Measurements from ENCODE around the gene KRT1.
"Not testable (repeated sequence)": the region's sequence is repeated elsewhere in the genome, so short reads cannot be mapped to it uniquely, and the experiment has no call there.

Gene KRT1

GRCh38 chr12:52680363-52680762, at the start of gene KRT1:
KRT1 (minus strand) TSS chr12:52680407; CDS start chr12:52680348, 59 bp downstream.
- in situ Hi-C loops (cut with MboI; ENCODE audit: low pct_unique_long_range_greater_than_20kb, low sequenced_read_pairs) = no loop called here
- DNase-seq = no peak

GRCh38 chr12:52729147-52729546, 48.9 kb upstream of the KRT1 start:
- DNase-seq = no peak
- in situ Hi-C loops (cut with MboI; ENCODE audit: low pct_unique_long_range_greater_than_20kb, low sequenced_read_pairs) = no loop called here

GRCh38 chr12:52728374-52728773, 48.2 kb upstream of the KRT1 start:
- in situ Hi-C loops (cut with MboI; ENCODE audit: low pct_unique_long_range_greater_than_20kb, low sequenced_read_pairs) = no loop called here
- no peak for DNase-seq

DNA sequence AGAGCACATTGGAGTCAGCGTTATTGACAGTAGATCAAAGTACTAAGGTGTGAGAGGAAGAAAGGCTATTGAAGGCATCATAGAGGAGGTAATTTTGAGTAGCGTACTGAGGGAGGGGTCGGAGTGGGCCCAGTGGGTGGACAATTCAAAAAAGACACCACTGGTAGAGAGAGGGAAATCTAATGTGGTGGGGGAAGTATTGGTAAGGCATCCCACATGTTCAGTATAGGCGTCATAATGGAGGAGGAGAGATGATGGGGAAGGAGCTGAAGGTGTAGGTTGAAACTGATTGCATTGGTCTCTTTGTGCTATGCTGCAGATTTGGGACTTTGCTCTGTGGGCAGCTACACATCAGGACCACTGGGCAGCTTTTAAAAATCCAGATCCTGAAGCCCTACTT, 46.8 kb upstream of the KRT1 start:
- no peak for DNase-seq
- in situ Hi-C loops (cut with MboI; ENCODE audit: low pct_unique_long_range_greater_than_20kb, low sequenced_read_pairs) = no loop called here

GRCh38 chr12:52726451-52726850, 46.2 kb upstream of the KRT1 start:
- no peak for DNase-seq
- in situ Hi-C loops (cut with MboI; ENCODE audit: low pct_unique_long_range_greater_than_20kb, low sequenced_read_pairs) = no loop called here

DNA sequence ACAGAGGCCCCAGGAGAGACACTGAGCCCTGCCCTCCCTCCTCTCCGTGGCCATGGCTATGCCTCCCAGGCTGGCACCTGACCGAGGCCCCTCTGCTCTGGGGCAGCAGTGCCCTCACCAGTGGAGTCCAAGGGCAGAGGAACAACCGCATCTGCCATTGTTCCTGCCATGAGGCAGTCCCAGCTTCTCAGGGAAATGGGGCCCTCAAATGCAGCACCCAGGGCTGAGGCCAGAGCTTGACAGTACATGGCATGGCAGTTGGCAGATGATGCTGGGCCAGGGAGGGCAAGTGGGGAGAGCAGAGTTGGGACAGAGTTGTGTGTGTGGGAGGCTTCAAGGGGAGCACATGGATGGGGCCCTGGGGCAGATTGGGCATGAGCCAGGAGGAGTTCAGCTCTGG, 44.2 kb upstream of the KRT1 start:
- in situ Hi-C loops (cut with MboI; ENCODE audit: low pct_unique_long_range_greater_than_20kb, low sequenced_read_pairs) = no loop called here
- DNase-seq = no peak

DNA sequence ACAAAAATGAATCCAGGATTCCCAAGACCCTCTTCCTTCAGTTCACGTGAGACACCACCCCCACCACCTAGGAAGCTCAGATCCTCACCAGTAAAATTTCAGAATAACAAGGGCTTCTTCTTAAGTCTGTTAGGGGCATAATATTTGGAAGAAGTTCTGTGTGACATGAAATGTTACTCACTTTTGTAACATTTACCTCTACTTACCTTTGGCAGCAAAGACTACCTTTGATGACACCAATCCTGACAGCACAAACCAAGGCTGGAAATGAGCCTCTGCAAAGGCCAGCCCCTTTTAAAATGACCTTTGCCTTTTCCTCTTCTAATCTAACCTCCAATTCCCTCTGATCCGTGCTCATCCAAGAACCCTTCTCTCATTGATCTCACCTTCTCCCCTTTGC, 42.5 kb upstream of the KRT1 start:
- in situ Hi-C loops (cut with MboI; ENCODE audit: low pct_unique_long_range_greater_than_20kb, low sequenced_read_pairs) = no loop called here
- DNase-seq = no peak

- in situ Hi-C loops (cut with MboI; ENCODE audit: low pct_unique_long_range_greater_than_20kb, low sequenced_read_pairs) = no loop called here
- DNase-seq = no peak
Observed at GRCh38 chr12:52721838-52722470, 41.7 kb upstream of the KRT1 start.

- in situ Hi-C loops (cut with MboI; ENCODE audit: low pct_unique_long_range_greater_than_20kb, low sequenced_read_pairs) = no loop called here
- no peak for DNase-seq
Observed at GRCh38 chr12:52720365-52720886, 40.2 kb upstream of the KRT1 start.

DNA sequence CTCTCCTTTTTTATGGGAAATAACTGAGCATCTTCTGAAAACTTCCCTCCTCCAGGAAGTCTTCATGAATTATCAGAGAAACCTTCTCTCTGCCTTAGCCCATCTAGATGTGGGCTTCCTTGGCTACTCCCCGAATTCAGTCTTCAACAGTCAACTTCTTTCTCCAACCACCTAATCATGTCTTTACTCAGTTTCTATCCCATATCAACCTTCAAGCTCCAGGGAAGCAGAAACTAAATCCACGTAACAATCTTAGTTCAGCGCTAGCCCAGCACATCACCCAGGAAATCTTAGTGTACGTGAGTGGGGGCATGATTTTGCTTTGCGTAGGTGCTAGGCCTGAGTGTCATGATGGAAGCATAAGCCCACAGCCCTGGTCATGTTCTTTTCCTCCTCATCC, 35.9 kb upstream of the KRT1 start:
- in situ Hi-C loops (cut with MboI; ENCODE audit: low pct_unique_long_range_greater_than_20kb, low sequenced_read_pairs) = no loop called here
- DNase-seq = no peak

DNA sequence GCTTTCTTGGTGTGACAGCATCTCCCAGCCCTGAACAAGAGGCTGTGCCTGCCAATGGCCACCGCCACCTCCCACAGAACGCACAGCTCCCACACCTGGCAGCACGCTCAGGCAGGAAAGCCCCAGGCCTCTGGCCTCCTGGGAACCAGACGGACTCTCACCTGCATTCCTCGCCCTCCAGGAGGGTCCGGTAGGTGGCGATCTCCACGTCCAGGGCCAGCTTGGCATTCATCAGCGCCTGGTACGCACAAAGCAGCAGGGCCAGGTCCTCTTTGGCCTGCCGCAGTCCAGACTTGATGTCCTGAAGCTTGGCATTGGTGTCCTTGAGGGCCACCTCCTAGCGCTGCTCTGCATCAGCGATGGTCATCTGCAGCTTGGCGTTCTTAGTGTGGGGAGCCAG, 35.2 kb upstream of the KRT1 start:
- DNase-seq = no peak
- in situ Hi-C loops (cut with MboI; ENCODE audit: low pct_unique_long_range_greater_than_20kb, low sequenced_read_pairs) = no loop called here

DNA sequence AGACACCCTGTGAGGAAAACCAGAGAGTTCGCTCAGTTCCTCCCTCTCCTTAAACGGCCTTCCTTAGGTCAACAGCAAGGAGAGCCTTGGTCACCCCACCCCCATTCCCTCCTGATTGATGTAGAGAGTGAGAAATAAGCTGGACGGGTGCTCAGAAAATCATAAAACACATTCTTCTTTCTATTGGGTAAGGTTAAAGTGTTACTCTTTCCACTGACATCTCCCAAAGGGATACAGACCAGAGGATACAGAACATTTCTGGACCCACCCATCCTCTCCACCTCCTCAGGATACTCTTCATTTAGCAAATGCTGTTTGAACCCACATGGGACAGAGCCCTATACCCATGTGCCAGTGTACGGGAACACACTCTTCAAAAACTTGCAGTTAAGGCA, 34.7 kb upstream of the KRT1 start:
- in situ Hi-C loops (cut with MboI; ENCODE audit: low pct_unique_long_range_greater_than_20kb, low sequenced_read_pairs) = no loop called here
- DNase-seq = no peak

DNA sequence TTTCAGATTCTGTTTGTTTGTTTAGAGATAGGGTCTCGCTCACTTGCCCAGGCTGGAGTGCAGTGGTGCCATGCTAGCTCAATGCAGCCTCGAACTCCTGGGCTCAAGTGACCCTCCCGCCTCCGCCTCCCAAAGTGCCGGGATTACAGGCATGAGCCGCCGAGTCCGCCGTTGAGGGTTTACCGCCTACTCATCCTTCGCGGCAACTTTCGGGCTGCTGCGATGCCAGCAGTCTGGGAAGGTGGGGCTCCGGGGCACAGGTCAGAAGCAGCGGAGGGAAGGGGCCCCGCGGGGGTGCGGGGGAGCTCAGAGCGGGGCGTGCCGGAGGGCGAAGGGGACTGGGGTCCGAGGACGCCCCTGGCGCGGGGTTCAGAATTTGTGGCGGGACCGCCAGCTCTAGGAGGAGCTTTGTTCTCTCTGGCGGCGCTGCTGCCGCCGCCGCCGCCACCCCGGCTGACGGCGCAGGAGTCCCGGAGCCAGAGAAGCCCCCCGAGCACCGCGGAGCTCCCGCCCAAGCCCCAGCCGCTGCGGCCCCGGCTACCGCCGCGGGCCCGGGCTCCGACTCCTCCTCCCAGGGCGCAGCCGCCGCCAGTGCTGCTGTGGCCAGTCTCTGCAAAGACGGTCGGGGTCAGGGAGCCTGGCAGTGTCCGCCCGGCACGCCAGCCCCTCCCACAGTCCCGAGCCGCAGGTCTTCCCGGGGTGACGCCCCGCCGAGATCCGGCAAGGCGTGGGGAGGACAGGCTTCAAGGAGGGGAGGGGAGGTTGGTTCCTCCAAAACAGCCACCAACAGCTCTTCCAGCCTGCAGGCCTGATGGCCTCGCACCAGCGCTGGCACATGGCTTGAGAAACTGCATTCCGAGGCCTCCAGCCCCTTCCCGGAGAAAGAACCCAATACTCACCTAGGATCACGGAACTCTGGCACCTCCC, 34.0 kb upstream of the KRT1 start:
- no peak for DNase-seq
- in situ Hi-C loops (cut with MboI; ENCODE audit: low pct_unique_long_range_greater_than_20kb, low sequenced_read_pairs) = no loop called here

DNA sequence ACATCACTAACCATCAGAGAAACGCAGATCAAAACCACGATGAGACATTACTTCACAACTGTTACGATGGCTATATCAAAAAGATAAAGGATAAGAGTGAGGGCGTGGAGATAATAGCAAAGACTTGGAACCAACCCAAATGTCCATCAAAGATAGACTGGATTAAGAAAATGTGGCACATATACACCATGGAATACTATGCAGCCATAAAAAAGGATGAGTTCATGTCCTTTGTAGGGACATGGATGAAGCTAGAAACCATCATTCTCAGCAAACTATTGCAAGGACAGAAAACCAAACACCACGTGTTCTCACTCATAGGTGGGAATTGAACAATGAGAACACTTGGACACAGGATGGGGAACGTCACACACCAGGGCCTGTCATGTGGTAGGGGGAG, 31.9 kb upstream of the KRT1 start:
- DNase-seq; in situ Hi-C loops (cut with MboI; ENCODE audit: low pct_unique_long_range_greater_than_20kb, low sequenced_read_pairs): not testable (repeated sequence)

- in situ Hi-C loops (cut with MboI; ENCODE audit: low pct_unique_long_range_greater_than_20kb, low sequenced_read_pairs) = no loop called here
- DNase-seq = peak; percentile 16
Observed at GRCh38 chr12:52710730-52711129, 30.5 kb upstream of the KRT1 start.

- in situ Hi-C loops (cut with MboI; ENCODE audit: low pct_unique_long_range_greater_than_20kb, low sequenced_read_pairs) = no loop called here
- DNase-seq = no peak
Observed at GRCh38 chr12:52708010-52708409, 27.8 kb upstream of the KRT1 start.

GRCh38 chr12:52704464-52704863, 24.3 kb upstream of the KRT1 start:
- DNase-seq = no peak
- in situ Hi-C loops (cut with MboI; ENCODE audit: low pct_unique_long_range_greater_than_20kb, low sequenced_read_pairs) = no loop called here

DNA sequence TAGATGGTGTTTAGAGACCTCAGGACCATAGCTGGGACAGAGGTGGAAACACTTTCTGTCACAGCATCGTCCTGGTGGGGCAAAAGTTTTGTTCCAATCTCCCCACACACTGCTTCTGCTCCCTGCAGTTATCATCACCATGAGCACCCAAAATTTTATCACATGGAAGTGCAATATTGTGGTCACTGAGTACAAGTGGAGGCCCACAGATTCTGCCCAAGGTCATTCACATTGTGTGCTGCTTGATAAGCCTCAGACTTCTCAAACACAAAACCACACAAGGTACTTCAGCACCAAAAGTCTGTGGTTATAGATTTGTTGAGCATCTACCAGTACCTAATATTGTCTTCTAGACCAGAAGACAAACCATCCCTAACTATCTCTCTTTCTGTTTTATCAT, 23.7 kb upstream of the KRT1 start:
- in situ Hi-C loops (cut with MboI; ENCODE audit: low pct_unique_long_range_greater_than_20kb, low sequenced_read_pairs) = no loop called here
- no peak for DNase-seq

GRCh38 chr12:52703424-52703823, 23.2 kb upstream of the KRT1 start, which contains the start of gene KRT77:
KRT77 (minus strand) TSS chr12:52703524; CDS start chr12:52703434, 90 bp downstream.
- no peak for DNase-seq
- in situ Hi-C loops (cut with MboI; ENCODE audit: low pct_unique_long_range_greater_than_20kb, low sequenced_read_pairs) = no loop called here

- in situ Hi-C loops (cut with MboI; ENCODE audit: low pct_unique_long_range_greater_than_20kb, low sequenced_read_pairs) = no loop called here
- no peak for DNase-seq
Observed at GRCh38 chr12:52702338-52702737, 22.1 kb upstream of the KRT1 start.
